GM18508 (cell line): Measurements from ENCODE around the gene PLCB1.
"Not testable (repeated sequence)": the region's sequence is repeated elsewhere in the genome, so short reads cannot be mapped to it uniquely, and the experiment has no call there.

Experiments
- ATAC-seq: cut with Tn5 transposase; IDR thresholded peaks from one replicate; pipeline ENCODE4 v1.9.1; 2021; ENCODE audit warnings: moderate number of reproducible peaks; ENCODE audit not compliant: insufficient read depth, unreplicated experiment

PLCB1 gene

DNA sequence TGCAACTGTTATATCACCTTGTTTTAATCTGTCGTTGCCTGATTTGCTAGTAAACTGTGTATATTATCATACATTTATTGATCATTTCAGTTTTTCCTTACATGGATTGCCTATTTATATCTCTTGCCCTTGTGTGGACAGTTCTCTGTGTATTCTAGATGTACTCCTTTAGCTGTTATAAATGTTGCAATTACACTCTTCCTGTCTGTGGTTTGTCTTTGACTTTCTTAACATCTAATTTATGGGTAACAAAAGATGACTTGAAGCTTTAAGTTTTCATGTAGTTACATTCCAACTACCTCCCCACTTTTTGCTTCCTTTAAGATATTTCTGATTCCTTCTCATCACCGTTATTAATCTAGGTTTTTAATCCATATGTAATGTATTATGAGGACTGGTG lies 22.6 kb downstream of the PLCB1 start:
- no peak for ATAC-seq

GRCh38 chr20:8155229-8155628 lies 23.2 kb downstream of the PLCB1 start:
- ATAC-seq, result no peak

- ATAC-seq, result no peak
Observed at GRCh38 chr20:8155812-8156211, 23.7 kb downstream of the PLCB1 start.

DNA sequence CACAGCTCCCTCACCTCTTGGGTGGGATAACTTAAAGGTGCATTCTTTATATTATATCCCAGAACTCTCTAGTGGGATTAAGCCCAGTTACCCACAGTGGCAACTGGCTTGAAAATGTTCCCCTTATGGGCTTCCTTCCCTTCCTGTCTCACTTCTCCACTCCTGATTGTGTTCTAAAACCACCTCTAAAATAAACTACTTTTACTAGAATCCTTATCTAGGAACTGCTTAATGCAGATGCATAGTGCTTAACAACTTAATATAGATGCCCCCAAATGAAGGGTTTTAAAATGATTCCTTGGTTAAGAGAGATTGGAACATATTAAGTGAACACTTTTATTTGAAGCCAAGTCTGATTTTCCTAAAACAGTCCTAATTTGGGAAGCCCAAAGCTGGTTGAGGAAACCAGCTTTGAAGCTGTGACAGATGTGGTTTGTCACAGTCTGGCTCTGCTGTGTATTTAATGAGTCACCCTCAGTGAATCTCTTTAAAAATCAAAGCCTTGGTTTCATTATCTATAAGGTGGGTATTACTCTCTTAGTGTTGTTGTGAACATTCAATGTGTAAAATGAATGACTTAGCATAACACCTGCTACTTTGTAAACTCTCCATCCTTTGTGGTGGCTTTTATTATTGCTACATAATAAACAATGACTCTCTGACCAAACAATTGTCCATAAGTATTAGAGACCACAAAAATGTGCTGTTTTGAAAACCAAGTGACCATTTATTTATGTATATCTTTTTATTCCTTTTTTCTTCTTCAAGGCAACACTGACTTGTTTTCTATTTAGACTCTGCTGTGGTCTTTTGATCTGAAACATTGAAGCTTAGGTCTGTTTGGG lies 24.4 kb downstream of the PLCB1 start:
- peak; percentile 68 for ATAC-seq

DNA sequence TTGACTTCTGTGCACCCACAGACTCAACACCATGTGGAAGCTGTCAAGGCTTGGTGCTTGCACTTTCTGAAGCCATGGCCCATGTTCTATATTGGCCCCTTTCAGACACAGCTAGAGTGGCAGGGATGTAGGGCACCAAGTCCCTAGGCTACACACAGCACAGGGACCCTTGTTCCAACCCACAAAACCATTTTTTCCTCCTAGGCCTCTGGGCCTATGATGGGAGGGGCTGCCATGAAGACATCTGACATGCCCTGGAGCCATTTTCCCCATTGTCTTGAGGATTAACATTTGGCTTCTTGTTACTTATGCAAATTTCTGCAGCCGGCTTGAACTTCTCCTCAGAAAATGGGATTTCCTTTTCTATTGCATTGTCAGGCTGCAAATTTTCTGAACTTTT lies 27.2 kb downstream of the PLCB1 start:
- ATAC-seq, result not testable (repeated sequence)

GRCh38 chr20:8161264-8162071 lies 29.4 kb downstream of the PLCB1 start:
- no peak for ATAC-seq

DNA sequence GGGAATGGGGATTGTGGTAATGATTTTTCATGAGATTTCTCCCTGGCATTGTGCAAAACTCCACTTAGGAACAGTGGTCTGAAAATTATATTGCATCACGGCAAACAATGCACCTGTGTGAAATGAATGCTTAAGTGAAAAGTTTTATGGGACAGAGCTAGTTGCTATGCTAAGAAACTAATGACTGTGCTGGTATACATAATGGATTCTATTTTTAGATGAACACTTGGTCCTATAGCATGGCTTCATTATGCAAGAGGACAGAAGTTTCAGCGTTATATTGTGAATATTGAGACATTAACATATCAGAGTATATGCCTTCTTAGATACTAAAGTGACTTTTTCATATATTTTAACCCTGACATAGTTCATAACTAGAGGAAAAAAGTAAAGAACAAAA lies 30.5 kb downstream of the PLCB1 start:
- no peak for ATAC-seq

- ATAC-seq, result no peak
Observed at GRCh38 chr20:8163543-8163942, 31.5 kb downstream of the PLCB1 start.

GRCh38 chr20:8166730-8167129 lies 34.7 kb downstream of the PLCB1 start:
- no peak for ATAC-seq

DNA sequence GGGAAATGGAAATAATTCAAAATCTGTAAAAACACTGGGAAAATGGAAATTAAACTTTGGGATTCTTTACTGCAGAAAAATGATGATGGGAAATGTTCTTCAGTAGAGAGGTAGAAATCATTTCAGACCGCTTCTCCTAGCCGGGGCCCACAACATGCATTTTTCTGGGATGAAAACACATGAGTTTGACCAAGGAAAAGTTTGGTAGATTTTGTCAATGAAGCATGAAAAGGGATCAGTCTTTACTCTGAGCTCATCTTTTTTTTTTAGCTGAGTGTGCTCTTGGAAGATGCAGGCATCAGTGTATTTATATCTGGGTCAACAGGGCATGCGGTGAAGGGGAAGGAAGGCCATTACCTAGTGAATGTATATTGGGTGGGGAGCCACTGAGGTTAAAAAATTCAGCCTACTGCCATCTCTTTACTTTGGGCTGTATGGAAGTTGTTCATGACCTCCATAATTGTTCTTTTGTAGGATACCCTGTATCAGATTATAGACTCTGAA lies 36.8 kb downstream of the PLCB1 start:
- no peak for ATAC-seq

DNA sequence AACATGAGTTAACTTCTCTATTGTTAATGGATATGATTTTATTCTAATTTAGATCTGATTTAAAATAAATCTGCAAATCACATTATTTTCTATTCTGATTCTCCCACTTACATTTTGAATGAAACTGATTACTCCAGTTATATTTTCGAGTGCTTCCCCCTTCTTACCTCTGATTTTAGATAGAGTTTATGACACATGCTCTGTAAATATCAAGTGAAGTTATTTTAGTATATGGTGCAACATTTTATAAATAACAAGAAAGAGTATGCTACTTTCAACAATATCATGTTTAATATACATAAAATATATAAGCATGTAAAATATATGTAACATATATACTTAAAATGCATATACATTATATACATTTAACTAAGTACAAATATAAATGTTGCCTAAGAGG lies 38.9 kb downstream of the PLCB1 start:
- ATAC-seq, result no peak

GRCh38 chr20:8172191-8172590 lies 40.1 kb downstream of the PLCB1 start:
- ATAC-seq, result no peak

DNA sequence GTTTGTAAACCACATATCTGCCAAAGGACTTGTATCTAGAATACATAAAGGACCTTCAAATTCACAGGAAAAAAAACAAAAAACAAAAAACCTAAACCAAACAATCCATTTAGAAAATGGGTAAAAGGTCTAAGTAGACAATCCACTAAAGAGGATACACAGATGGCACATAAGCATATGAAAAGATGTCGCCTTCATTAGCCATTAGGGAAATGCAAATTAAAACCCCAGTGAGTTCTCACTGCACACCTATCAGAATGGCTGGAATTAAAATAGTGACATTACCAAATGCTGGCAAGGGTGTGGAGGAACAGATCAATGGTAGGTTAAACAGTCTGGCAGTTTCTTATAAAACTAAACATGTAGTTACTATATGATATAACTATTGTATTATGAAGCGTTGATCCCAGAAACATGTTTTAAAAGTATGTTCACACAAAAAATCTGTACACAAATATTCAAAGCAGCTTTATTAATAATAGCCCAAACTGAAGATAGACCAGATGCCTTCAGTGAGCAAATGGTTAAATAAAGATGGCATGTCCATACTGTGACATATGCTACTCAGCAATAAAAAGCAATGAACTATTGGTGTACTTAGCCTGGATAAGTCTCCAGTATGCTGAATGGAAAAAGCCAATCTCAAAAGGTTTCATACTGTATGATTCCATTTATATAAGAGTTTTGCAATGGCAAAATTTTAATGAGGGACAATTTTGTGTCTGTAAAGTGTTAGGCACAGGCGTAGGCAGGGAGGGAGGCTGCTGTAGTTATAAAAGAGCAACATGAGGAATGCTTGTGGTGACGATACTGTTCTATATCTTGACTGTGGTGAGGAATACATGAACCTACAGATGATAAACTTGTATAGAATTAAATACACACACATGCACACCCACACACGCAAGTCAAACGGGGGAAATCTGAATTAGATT lies 43.9 kb downstream of the PLCB1 start:
- no peak for ATAC-seq

DNA sequence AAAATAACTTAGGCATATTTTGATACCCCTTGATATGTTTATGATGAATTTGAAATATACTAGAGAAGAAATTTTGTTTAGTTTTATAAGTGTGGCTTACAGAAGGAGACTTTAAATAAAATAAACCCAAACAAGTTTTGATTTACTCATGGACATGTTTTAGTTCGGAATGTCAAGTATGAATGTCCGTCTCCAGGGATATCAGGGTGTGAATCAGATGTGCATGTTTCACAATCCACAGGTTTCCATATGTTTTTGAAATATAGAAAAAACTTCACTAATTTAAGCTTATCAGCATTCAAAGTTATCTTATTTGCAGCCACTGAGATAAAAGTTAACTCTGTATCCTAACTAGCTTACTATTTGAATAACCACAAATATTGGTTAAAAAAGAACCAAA lies 51.5 kb downstream of the PLCB1 start:
- no peak for ATAC-seq

DNA sequence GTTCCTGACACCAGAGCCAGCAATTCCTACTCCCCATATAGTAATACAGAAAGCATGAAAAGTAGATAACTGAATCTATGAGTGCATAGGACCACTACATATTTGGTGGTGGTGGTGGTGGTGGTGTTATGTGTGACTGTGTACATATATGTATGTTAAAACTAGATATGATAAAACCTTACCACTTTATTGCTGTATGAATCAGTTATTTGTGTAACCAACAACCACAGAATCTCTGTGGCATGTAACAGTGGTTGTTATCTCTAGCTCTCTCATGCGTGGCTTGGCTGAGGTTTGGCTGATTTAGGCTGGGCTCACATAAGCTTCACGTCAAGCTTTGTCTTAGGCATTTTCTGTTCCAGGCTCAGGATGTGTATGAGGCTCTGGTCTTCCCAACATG lies 55.7 kb downstream of the PLCB1 start:
- no peak for ATAC-seq

DNA sequence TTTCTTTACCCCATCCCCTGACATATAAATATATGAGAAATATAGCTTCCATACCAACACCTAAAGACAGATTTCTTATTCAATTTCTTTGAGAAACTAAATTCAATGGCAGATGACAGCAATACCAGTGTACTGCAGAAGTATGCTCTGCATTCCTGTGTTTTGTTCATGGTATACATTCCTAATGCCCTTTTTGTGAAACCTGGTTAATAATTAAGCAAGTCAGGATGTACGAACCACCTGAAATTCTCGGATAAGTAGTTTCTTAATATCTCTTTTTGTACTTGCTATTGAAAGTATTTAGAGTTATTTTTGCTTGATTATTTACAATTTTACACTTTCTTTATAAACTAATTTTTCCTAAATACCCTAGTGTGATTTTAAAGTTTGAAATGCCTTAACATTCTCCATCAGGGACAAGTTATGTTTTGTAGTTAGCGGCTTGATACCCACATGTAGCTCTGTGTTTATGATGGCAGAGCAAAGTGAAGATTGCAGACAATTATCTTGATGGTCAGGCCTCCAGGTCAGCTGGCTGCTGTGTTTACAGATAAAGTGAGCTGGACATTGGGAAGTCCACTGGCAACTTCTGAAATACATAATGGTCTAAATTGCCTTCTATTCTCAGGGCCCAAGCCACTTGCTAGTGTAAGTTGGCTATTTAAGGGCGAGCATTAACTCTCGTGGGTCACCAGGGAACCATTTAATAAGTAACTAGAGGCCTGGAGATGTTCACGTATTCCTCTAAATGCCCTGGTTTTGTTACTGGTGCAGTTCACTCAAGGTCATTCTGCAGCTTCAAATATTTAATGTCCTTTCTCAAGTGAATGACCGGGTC lies 58.2 kb downstream of the PLCB1 start:
- no peak for ATAC-seq

DNA sequence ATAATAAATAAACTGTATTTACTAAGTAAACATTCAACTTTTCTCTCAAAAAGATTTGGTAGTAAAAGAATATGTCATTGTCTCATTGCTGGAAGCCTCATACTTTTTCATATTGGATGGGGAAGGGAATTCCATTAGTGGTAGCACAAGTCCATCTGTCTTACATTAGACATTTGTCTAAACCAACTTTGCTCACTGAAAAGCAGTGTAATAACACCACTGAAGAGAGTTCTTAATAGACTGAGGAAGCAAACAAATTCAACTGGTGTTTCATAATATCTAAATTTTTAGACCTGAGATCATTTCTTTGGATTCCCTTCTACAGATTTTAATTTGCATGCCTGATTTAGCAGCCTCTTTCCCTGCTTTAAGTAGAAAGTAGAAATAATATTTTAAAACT lies 62.7 kb downstream of the PLCB1 start:
- no peak for ATAC-seq

DNA sequence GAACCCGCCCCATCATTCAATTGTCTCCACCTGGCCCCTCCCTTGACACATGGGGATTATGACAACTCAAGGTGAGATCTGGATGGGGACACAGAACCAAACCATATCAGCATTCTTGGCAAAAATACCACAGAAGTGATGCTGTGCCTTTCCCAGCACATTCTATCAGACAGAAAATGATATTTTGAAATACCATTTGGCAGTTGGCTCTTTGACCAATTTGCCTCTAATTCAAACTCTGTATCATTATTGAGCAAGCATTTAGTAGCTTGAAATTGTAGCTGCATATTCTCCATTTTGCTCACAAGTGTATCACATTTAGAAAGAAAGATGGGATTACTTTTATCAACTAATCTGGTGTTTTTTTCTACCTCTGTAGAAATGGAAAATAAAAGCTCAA lies 64.0 kb downstream of the PLCB1 start:
- ATAC-seq, result no peak

GRCh38 chr20:8200220-8200619 lies 68.2 kb downstream of the PLCB1 start:
- ATAC-seq, result no peak

DNA sequence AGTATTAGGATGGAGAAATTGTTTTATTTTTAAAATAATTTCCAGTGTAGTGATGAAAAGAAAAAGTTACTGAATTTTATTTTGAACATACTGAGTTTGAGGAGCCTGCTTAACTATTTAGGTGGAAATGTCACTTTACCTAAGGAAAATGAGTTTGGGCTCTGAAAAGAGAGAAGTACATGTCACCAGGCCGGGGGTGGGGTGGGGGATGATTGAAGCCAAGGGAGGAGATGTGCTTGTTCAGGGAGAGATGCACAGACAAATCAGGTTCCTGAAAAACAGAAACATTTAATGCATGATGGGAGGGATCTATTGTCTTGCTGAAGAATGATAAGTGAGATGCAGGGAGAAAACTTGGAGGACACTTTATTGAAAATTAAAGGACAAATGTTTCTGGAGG lies 71.3 kb downstream of the PLCB1 start:
- ATAC-seq, result no peak
